Measurements from ENCODE around the gene FBXO10.
"Not testable (repeated sequence)": the region's sequence is repeated elsewhere in the genome, so short reads cannot be mapped to it uniquely, and the experiment has no call there.

Gene FBXO10

DNA sequence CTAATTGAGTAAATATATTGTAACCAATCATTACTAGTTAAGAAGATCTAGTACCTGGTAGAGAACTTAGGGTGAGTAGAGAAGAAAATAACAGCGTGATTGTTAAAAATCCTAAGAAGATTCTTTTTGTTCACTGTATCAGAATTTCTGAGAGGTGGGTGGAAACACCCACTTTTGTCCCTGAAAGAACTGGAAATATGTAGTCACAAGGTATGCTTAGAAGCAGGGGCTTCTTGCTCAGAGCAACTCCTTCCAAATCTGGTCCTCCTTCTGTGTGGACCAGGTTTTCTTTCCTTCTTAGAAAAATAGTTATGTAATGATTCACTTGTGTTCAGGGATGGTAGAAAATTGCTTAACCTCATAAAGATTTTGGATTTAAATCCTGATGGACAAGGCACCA, 28.1 kb upstream of the FBXO10 start:
- H3K18ac ChIP-seq (ENCODE audit: low read depth in 1 of 2, low read length in 2 of 2): no peak overlapping the region
- H3K79me1 ChIP-seq (replicated peaks; ENCODE audit: low read length, poor library complexity, severe bottlenecking): no peaks in the 10 kb centered on the region
- H3K23ac ChIP-seq (ENCODE audit: low read length in 2 of 2): no peak overlapping the region
- H3K4me3 ChIP-seq (ENCODE audit: insufficient read depth in 1 of 2, low read depth in 1 of 2, low read length in 2 of 2): peak overlapping the region in 1 of 2 experiments; percentile 69
- H3K27me3 ChIP-seq (ENCODE audit: control insufficient read depth in 1 of 2, insufficient read depth in 1 of 2, low read length in 2 of 2): peaks cover 0 to 48% of the 10 kb centered on the region in 2 experiments
- no peak overlapping the region for H2BK120ac ChIP-seq (ENCODE audit: low read depth, low read length)
- no peak overlapping the region for H2BK5ac ChIP-seq (ENCODE audit: low read depth, low read length, poor library complexity, severe bottlenecking)
- no peak for DNase-seq
- H2BK12ac ChIP-seq (ENCODE audit: low read length in 2 of 2): no peak overlapping the region
- H2AK5ac ChIP-seq (ENCODE audit: low read length, severe bottlenecking): no peak overlapping the region
- no peaks in the 10 kb centered on the region for H3K4me1 ChIP-seq (ENCODE audit: control insufficient read depth, insufficient read depth, low read depth, low read length)
- H2AFZ ChIP-seq (ENCODE audit: low read depth, low read length): no peak overlapping the region
- no peak overlapping the region for H3K4me2 ChIP-seq (ENCODE audit: low read length, poor library complexity, severe bottlenecking)
- no peak overlapping the region for H4K91ac ChIP-seq (ENCODE audit: low read length)
- H3K27ac ChIP-seq (ENCODE audit: low read length, poor library complexity, severe bottlenecking): no peak overlapping the region
- no peaks in the 10 kb centered on the region for H3K9me3 ChIP-seq (ENCODE audit: control insufficient read depth, low read length)
- H4K8ac ChIP-seq (ENCODE audit: low read length): no peak overlapping the region
- H3K9ac ChIP-seq (ENCODE audit: low read length): peak overlapping the region; percentile 58
- H2BK15ac ChIP-seq (ENCODE audit: low read depth, poor library complexity, severe bottlenecking): no peak overlapping the region
- no peak overlapping the region for H3K14ac ChIP-seq (ENCODE audit: low read length in 2 of 2)
- no peaks in the 10 kb centered on the region for H3K36me3 ChIP-seq (ENCODE audit: control insufficient read depth in 1 of 2, insufficient read depth in 2 of 2, low read depth in 1 of 2, low read length in 2 of 2)
- WGBS: 68% methylated on average over 1 of the region's 1 CpG
- no peak overlapping the region for H3K4ac ChIP-seq (ENCODE audit: low read depth in 1 of 2, low read length in 2 of 2)

DNA sequence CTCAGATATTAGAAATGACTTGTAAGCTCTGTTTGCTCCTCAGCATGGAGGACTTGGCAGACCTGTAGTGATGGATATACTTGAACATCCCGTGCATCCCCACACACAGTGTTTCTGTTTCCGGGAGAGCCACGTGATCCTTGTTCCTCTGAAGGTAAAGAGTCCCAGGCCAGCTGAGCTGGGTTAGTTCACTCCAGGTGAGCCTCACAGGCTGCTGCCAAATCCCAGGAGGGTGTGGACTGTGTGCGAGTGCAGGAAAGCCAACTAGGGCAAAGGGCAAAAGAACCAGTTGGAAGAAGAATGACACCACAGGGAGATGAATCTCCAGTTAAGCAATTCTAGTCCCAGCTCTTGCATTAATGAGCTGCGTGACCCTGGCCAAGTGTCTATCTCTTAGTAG, 26.6 kb upstream of the FBXO10 start:
- Histone ChIP-seq H2BK12ac (ENCODE audit: low read length in 2 of 2) (no peak overlapping the region), H2BK15ac (ENCODE audit: low read depth, poor library complexity, severe bottlenecking) (no peak overlapping the region), H3K79me1 (replicated peaks; ENCODE audit: low read length, poor library complexity, severe bottlenecking) (no peaks in the 10 kb centered on the region), H3K14ac (ENCODE audit: low read length in 2 of 2) (no peak overlapping the region), H2AFZ (ENCODE audit: low read depth, low read length) (no peak overlapping the region), H4K91ac (ENCODE audit: low read length) (no peak overlapping the region), H3K27me3 (ENCODE audit: control insufficient read depth in 1 of 2, insufficient read depth in 1 of 2, low read length in 2 of 2) (peaks cover 0 to 45% of the 10 kb centered on the region in 2 experiments), H2BK5ac (ENCODE audit: low read depth, low read length, poor library complexity, severe bottlenecking) (no peak overlapping the region), H3K9ac (ENCODE audit: low read length) (peak overlapping the region; percentile 46), H3K27ac (ENCODE audit: low read length, poor library complexity, severe bottlenecking) (no peak overlapping the region), H2BK120ac (ENCODE audit: low read depth, low read length) (no peak overlapping the region), H3K4me3 (ENCODE audit: insufficient read depth in 1 of 2, low read depth in 1 of 2, low read length in 2 of 2) (peak overlapping the region in 1 of 2 experiments; percentile 69), H3K4me1 (ENCODE audit: control insufficient read depth, insufficient read depth, low read depth, low read length) (no peaks in the 10 kb centered on the region), H3K18ac (ENCODE audit: low read depth in 1 of 2, low read length in 2 of 2) (no peak overlapping the region), H3K9me3 (ENCODE audit: control insufficient read depth, low read length) (no peaks in the 10 kb centered on the region), H3K36me3 (ENCODE audit: control insufficient read depth in 1 of 2, insufficient read depth in 2 of 2, low read depth in 1 of 2, low read length in 2 of 2) (no peaks in the 10 kb centered on the region), H3K4me2 (ENCODE audit: low read length, poor library complexity, severe bottlenecking) (no peak overlapping the region), H2AK5ac (ENCODE audit: low read length, severe bottlenecking) (no peak overlapping the region), H3K4ac (ENCODE audit: low read depth in 1 of 2, low read length in 2 of 2) (no peak overlapping the region), H4K8ac (ENCODE audit: low read length) (no peak overlapping the region), H3K23ac (ENCODE audit: low read length in 2 of 2) (no peak overlapping the region)
- no peak for DNase-seq
- WGBS: 82% methylated on average over 5 of the region's 5 CpGs

DNA sequence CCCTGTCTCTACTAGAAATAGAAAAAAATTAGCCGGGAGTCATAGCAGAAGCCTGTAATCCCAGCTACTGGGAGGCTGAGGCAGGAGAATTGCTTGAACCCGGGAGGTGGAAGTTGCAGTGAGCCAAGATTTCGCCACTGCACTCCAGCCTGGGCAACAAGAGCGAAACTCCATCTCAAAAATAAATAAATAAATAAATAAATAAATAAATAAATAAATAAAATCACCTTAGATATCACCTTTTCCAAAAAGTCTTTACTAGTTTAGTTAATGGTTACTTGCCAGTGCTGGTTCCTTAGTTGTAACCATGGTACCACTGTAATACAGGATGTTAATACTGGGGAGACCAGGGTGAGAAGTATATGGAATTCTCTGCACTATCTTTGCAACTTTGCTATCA, 25.9 kb upstream of the FBXO10 start:
- not testable (repeated sequence) for H4K8ac ChIP-seq (ENCODE audit: low read length); H3K4me2 ChIP-seq (ENCODE audit: low read length, poor library complexity, severe bottlenecking); H3K14ac ChIP-seq (ENCODE audit: low read length in 2 of 2); H3K9ac ChIP-seq (ENCODE audit: low read length); H2BK15ac ChIP-seq (ENCODE audit: low read depth, poor library complexity, severe bottlenecking); H3K4me3 ChIP-seq (ENCODE audit: insufficient read depth in 1 of 2, low read depth in 1 of 2, low read length in 2 of 2); H3K23ac ChIP-seq (ENCODE audit: low read length in 2 of 2); H2BK5ac ChIP-seq (ENCODE audit: low read depth, low read length, poor library complexity, severe bottlenecking); H3K79me1 ChIP-seq (replicated peaks; ENCODE audit: low read length, poor library complexity, severe bottlenecking); H2BK120ac ChIP-seq (ENCODE audit: low read depth, low read length); H2AK5ac ChIP-seq (ENCODE audit: low read length, severe bottlenecking); H3K9me3 ChIP-seq (ENCODE audit: control insufficient read depth, low read length); H3K36me3 ChIP-seq (ENCODE audit: control insufficient read depth in 1 of 2, insufficient read depth in 2 of 2, low read depth in 1 of 2, low read length in 2 of 2); H4K91ac ChIP-seq (ENCODE audit: low read length); H2BK12ac ChIP-seq (ENCODE audit: low read length in 2 of 2); H3K27ac ChIP-seq (ENCODE audit: low read length, poor library complexity, severe bottlenecking); H3K4me1 ChIP-seq (ENCODE audit: control insufficient read depth, insufficient read depth, low read depth, low read length); H3K4ac ChIP-seq (ENCODE audit: low read depth in 1 of 2, low read length in 2 of 2); DNase-seq; H2AFZ ChIP-seq (ENCODE audit: low read depth, low read length); H3K18ac ChIP-seq (ENCODE audit: low read depth in 1 of 2, low read length in 2 of 2)
- peaks cover 0 to 45% of the 10 kb centered on the region in 2 experiments for H3K27me3 ChIP-seq (ENCODE audit: control insufficient read depth in 1 of 2, insufficient read depth in 1 of 2, low read length in 2 of 2)
- WGBS: 64% methylated on average over 2 of the region's 4 CpGs

DNA sequence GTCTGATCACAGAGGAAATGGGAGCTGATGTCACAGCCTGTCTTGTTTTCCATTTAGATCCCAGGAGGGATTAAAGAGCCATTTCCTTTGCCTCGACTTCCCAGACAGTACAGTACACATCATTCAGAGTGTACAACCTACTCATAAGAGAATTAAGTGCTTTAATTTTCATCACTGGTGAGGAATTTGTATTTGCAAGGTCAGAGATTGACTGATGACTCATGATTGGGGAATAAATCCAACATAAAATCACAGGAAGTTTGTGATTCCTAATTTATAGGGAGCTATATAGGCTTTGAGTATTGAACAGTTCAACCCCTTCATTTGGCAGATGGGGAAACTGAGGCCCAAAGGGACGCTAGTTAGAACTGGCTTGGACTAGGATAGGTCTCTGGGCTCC, 20.3 kb upstream of the FBXO10 start:
- H3K9me3 ChIP-seq (ENCODE audit: control insufficient read depth, low read length): no peaks in the 10 kb centered on the region
- no peak overlapping the region for H2BK5ac ChIP-seq (ENCODE audit: low read depth, low read length, poor library complexity, severe bottlenecking)
- H4K8ac ChIP-seq (ENCODE audit: low read length): no peak overlapping the region
- no peak overlapping the region for H2BK15ac ChIP-seq (ENCODE audit: low read depth, poor library complexity, severe bottlenecking)
- H3K4me3 ChIP-seq (ENCODE audit: insufficient read depth in 1 of 2, low read depth in 1 of 2, low read length in 2 of 2): peak overlapping the region in 1 of 2 experiments; percentile 15
- no peak overlapping the region for H4K91ac ChIP-seq (ENCODE audit: low read length)
- H3K14ac ChIP-seq (ENCODE audit: low read length in 2 of 2): no peak overlapping the region
- H3K9ac ChIP-seq (ENCODE audit: low read length): no peak overlapping the region
- H3K79me1 ChIP-seq (replicated peaks; ENCODE audit: low read length, poor library complexity, severe bottlenecking): no peaks in the 10 kb centered on the region
- no peak overlapping the region for H2BK120ac ChIP-seq (ENCODE audit: low read depth, low read length)
- H3K18ac ChIP-seq (ENCODE audit: low read depth in 1 of 2, low read length in 2 of 2): no peak overlapping the region
- H2AK5ac ChIP-seq (ENCODE audit: low read length, severe bottlenecking): no peak overlapping the region
- H2BK12ac ChIP-seq (ENCODE audit: low read length in 2 of 2): no peak overlapping the region
- H2AFZ ChIP-seq (ENCODE audit: low read depth, low read length): no peak overlapping the region
- WGBS: 72% methylated on average over 1 of the region's 2 CpGs
- no peaks in the 10 kb centered on the region for H3K4me1 ChIP-seq (ENCODE audit: control insufficient read depth, insufficient read depth, low read depth, low read length)
- no peak for DNase-seq
- no peak overlapping the region for H3K27ac ChIP-seq (ENCODE audit: low read length, poor library complexity, severe bottlenecking)
- H3K4ac ChIP-seq (ENCODE audit: low read depth in 1 of 2, low read length in 2 of 2): no peak overlapping the region
- H3K4me2 ChIP-seq (ENCODE audit: low read length, poor library complexity, severe bottlenecking): no peak overlapping the region
- no peaks in the 10 kb centered on the region for H3K36me3 ChIP-seq (ENCODE audit: control insufficient read depth in 1 of 2, insufficient read depth in 2 of 2, low read depth in 1 of 2, low read length in 2 of 2)
- H3K27me3 ChIP-seq (ENCODE audit: control insufficient read depth in 1 of 2, insufficient read depth in 1 of 2, low read length in 2 of 2): peaks cover 0 to 26% of the 10 kb centered on the region in 2 experiments
- H3K23ac ChIP-seq (ENCODE audit: low read length in 2 of 2): no peak overlapping the region

Data from mesenchymal stem cell (in vitro differentiated cells and primary cell).